ENCODE measurements around the gene TDRD7. TPM values are rescaled to one million over a fixed set of nuclear protein-coding genes. Genes with fewer than 3 reads are reported as not detected.

TDRD7 gene
- polyA plus RNA-seq, 1 experiment: 8.2 TPM

- POLR2A ChIA-PET: interaction anchor here (0.6 kb wide), 1 partner anchor 1182 kb away, joined by 3 read pairs; no protein-coding TSS in a partner anchor
- TF ChIP-seq CTCF (IDR thresholded peaks at IDR 0.05; ENCODE audit: low read depth, low read length): no peak
- no peak overlapping the region for H3K4me3 ChIP-seq (ENCODE audit: low read depth, low read length)
- no peak overlapping the region for H3K27ac ChIP-seq (ENCODE audit: low read depth, low read length)
- no peak for DNase-seq (ENCODE audit: low read depth, low spot score)
- CTCF ChIA-PET: interaction anchor here (0.9 kb wide), 1 partner anchor 83 kb away, joined by 3 read pairs; no protein-coding TSS in a partner anchor
- H3K27me3 ChIP-seq (ENCODE audit: control insufficient read depth, insufficient read depth, low read length): peaks cover 23% of the 10 kb centered on the region
- H3K9me3 ChIP-seq (ENCODE audit: control insufficient read depth, insufficient read depth, low read length): no peaks in the 10 kb centered on the region
Observed at GRCh38 chr9:97515662-97516061, 103.8 kb downstream of the TDRD7 start.

- DNase-seq (ENCODE audit: low read depth, low spot score): no peak
- ChIA-PET POLR2A (interaction anchor here (0.6 kb wide), 1 partner anchor 1182 kb away, joined by 3 read pairs; no protein-coding TSS in a partner anchor), CTCF (interaction anchor here (0.9 kb wide), 1 partner anchor 83 kb away, joined by 3 read pairs; no protein-coding TSS in a partner anchor)
- H3K9me3 ChIP-seq (ENCODE audit: control insufficient read depth, insufficient read depth, low read length): no peaks in the 10 kb centered on the region
- H3K4me3 ChIP-seq (ENCODE audit: low read depth, low read length): no peak overlapping the region
- H3K27me3 ChIP-seq (ENCODE audit: control insufficient read depth, insufficient read depth, low read length): peaks cover 25% of the 10 kb centered on the region
- no peak overlapping the region for H3K27ac ChIP-seq (ENCODE audit: low read depth, low read length)
- no peak for TF ChIP-seq CTCF (IDR thresholded peaks at IDR 0.05; ENCODE audit: low read depth, low read length)
Observed at GRCh38 chr9:97516111-97516510, 104.2 kb downstream of the TDRD7 start.

- POLR2A ChIA-PET: no interaction called here
- CTCF ChIA-PET: interaction anchor here (0.7 to 3.6 kb wide), 4 partner anchors 48 to 114 kb away, joined by 3 to 16 read pairs (median 8); no protein-coding TSS in a partner anchor
- Histone ChIP-seq H3K27me3 (ENCODE audit: control insufficient read depth, insufficient read depth, low read length) (peaks cover 31% of the 10 kb centered on the region), H3K27ac (ENCODE audit: low read depth, low read length) (no peak overlapping the region), H3K4me3 (ENCODE audit: low read depth, low read length) (no peak overlapping the region), H3K9me3 (ENCODE audit: control insufficient read depth, insufficient read depth, low read length) (no peaks in the 10 kb centered on the region)
- no peak for DNase-seq (ENCODE audit: low read depth, low spot score)
- TF ChIP-seq CTCF (IDR thresholded peaks at IDR 0.05; ENCODE audit: low read depth, low read length): no peak
Observed at GRCh38 chr9:97517331-97518089, 105.6 kb downstream of the TDRD7 start.

- no peak for TF ChIP-seq CTCF (IDR thresholded peaks at IDR 0.05; ENCODE audit: low read depth, low read length)
- Histone ChIP-seq H3K27ac (ENCODE audit: low read depth, low read length) (peak overlapping the region; percentile 21), H3K27me3 (ENCODE audit: control insufficient read depth, insufficient read depth, low read length) (peaks cover 28% of the 10 kb centered on the region), H3K4me3 (ENCODE audit: low read depth, low read length) (no peak overlapping the region), H3K9me3 (ENCODE audit: control insufficient read depth, insufficient read depth, low read length) (no peaks in the 10 kb centered on the region)
- no peak for DNase-seq (ENCODE audit: low read depth, low spot score)
- ChIA-PET CTCF (interaction anchor here (1.4 to 3.6 kb wide), 3 partner anchors 49 to 97 kb away, joined by 3 to 16 read pairs (median 10); no protein-coding TSS in a partner anchor), POLR2A (no interaction called here)
Observed at GRCh38 chr9:97518166-97518908, 106.4 kb downstream of the TDRD7 start.
